GDM1 (cell line): Measurements from ENCODE around the gene CD24.
"Not testable (repeated sequence)": the region's sequence is repeated elsewhere in the genome, so short reads cannot be mapped to it uniquely, and the experiment has no call there.

ENCODE experiments used
- DNase-seq: peaks from one replicate; lab custom pipeline; 2025; lab: John Stamatoyannopoulos, UW

The CD24 gene, protein sequence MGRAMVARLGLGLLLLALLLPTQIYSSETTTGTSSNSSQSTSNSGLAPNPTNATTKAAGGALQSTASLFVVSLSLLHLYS

DNA sequence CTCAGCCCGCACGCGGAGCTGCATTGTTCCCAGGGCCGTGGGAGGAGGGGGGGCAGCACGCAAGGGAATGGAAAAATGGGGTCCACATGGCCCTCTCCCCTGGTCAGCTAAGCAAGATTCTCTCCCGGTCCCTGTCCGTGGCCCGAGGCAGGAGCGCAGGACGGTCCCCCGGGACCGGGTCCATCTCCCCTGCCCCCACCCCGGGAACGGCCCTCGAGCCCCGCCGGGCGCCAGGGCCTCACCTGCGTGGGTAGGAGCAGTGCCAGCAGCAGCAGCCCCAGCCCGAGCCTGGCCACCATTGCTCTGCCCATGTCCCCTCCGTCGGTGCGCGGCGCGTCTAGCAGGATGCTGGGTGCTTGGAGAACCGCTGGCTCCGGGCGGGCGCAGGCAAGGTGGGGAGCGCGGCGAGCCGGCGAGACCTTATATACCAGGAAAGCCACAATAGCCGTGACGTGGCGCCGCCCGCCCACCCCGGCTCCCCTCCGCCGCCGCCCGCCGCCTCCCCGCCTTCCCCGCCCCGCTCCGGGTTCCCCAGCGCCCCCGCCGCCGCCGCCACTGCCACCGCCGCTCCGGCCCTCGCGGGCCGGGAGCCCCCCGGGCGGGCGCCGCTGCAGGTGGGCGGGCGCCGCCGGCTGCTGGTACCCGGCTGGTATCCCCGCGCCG, at the start of gene CD24:
Gene CD24 (minus strand): TSS at position 394 of the 663 bp plus-strand sequence. CDS start 83 bp downstream, at position 311.
- DNase-seq, result no peak

DNA sequence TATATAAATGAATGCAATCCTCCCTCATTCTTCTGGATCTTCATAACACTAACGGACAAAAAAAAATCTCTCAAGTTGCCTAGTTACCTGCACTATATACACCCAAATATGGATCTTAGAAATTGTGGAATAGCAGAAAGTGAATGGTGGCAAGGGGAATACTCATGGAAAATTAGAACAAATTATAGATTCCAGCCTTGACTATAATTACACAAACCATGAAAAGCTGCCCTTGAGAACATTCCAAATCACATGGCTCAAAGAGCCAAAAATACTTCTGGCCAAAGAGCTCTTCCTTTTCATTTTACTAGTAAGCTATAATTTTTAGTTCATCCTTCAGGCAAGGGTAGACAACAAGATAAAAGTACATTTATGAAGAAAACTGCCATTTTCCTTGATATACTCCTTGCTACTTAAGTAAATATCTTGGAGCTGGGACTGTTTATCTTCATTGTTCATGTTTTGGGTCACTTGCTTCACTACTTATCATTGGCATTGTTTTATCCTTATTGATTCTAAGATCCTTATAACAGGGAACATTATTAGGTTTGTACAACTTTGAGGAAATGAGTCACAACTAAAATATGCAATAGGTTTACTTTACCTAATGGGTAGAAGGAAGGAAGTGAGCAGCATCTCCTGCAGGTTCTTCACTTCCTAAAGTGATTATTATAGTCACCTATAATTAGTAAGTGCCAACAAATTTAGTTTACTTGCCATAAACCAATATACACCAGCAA, 47.1 kb upstream of the CD24 start:
- DNase-seq, result no peak

DNA sequence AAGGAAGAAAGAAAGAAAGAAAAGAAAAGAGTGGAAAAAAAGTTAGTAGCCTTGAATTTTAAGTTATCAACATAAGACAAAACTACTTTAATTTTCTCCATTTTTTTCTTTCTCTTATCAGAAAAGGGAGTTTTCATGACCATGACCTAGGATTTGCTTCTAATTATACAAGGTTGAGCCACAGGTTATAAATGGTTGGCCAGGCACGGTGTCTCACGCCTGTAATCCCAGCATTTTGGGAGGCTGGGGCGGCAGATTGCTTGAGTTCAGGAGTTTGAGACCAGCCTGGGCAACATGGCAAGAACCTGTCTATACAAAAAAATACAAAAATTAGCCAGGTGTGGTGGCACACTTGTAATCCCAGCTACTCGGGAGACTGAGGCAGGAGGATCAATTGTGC, 45.7 kb upstream of the CD24 start:
- no peak for DNase-seq

DNA sequence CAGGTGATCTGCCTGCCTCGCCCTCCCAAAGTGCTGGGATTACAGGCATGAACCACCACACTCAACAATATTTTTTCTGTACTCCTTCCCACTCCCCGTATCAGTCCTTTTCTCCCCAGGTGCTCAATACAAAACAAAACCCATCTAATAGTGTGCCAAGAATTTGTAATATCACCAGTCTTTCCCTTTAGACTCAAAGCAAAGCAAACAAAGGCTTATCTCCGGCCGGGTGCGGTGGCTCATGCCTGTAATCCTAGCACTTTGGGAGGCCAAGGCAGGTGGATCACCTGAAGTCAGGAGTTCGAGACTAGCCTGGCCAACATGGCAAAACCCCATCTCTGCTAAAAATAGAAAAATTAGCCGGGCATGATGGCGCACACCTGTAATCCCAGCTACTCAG, 45.1 kb upstream of the CD24 start:
- DNase-seq, result not testable (repeated sequence)

DNA sequence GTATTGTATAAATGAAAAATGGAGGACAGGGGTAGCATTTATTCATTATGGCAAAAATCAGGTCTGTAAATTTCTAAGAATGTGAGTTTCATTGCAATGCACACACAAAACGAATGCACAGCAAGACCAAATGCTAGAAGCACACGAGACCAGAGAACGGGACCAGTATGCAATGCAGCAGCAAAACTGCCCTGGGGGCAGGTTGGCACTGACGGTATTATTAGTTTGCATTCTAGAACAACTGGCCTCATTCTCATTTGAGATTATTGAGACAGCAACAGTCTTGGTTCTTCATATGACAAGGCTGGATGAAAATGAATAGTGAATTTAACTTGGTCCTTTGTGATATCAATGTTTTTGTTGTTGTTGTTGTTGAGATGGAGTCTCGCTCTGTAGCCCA, 44.5 kb upstream of the CD24 start:
- no peak for DNase-seq

- no peak for DNase-seq
These were observed 35.0 kb upstream of the CD24 start for GRCh38 chr6:107009499-107009898.

- DNase-seq, result no peak
These were observed 23.0 kb upstream of the CD24 start for GRCh38 chr6:106997392-106998158.

GRCh38 chr6:106995640-106996039, 21.1 kb upstream of the CD24 start:
- no peak for DNase-seq

GRCh38 chr6:106989737-106990136, 15.2 kb upstream of the CD24 start:
- DNase-seq, result not testable (repeated sequence)

DNA sequence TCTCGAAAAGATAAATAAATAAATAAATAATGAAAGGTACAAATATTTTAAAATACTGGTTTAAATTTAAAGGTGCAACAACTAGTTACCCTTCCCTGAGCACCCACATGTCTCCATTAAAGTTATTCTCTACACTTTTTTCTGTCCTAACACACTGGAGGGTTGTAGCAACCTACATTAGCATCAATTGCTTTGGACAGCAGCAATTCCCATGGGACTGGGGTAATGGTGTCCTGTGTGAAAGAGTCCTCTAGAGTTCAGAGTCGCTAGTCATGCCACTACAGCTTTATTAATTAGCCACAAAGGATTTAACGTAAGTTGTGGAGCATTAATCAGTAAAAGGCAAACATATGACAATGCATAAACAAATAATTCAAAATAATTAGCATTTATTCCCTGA, 14.1 kb upstream of the CD24 start:
- no peak for DNase-seq

DNA sequence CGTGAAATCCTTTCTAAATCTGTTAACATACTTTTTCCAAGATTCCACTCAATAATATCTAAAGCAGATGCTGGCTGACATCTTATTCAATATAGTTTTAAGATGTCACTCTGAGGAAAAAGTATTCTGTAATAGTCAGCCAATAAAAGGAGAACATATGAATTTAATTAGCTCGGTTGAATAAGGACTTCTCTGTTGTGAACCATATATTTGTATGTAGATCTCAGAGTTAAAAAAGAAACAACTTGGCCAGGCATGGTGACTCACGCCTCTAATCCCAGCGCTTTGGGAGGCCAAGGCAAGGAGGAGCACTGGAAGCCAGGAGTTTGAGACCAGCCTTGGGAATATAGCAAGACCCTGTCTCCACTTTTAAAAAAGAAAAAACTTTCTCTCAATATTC, 7.4 kb upstream of the CD24 start:
- DNase-seq, result no peak

GRCh38 chr6:106980926-106981325, 6.4 kb upstream of the CD24 start:
- no peak for DNase-seq

DNA sequence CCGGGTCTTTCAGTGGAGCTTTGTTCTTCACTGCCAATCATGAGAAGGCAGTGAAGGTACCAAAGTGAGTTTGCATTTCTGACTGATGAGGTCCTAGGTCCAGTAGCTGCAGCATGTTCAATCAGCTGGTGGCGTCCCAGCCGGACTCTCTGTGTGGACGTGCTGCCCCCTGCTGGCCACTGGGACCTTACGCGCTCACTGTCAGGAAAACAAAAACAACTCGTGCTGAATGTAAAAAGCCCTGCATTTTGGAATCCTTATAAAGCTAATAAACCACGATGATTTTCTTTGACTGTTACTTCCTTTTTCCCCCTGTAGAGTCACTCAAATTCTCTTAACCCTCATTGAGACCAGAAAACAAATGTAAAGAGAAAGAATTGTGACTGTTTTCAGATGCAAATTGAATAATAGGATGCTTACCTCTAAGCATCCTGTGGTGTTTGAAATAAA, 4.9 kb upstream of the CD24 start:
- DNase-seq, result peak; percentile 36

DNA sequence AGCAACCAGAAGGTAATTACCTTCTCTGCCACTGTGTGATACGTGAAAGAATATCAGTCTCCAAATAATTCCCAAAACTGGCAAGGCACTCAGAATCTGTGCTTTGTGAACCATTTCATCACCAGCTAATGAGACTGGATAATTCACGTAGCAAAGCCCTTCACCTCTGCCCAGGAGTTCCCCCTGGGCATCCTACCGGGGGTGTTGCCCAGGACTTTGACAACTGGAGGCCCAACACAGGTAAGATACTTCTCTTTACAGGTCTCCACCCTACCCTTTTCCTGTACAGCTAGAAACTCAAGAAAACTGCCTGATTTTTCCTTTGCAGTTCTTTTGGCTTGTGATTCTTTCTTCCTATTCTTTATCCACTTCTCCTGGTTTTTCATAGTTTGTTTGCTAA, 2.7 kb upstream of the CD24 start:
- DNase-seq, result no peak

GRCh38 chr6:106976270-106976669, 1.7 kb upstream of the CD24 start:
- no peak for DNase-seq

GRCh38 chr6:106975738-106976064, 1.2 kb upstream of the CD24 start:
- DNase-seq, result no peak

GRCh38 chr6:106974999-106975737, 639 bp upstream of the CD24 start:
- no peak for DNase-seq

GRCh38 chr6:106973836-106974335, 643 bp downstream of the CD24 start:
- no peak for DNase-seq

DNA sequence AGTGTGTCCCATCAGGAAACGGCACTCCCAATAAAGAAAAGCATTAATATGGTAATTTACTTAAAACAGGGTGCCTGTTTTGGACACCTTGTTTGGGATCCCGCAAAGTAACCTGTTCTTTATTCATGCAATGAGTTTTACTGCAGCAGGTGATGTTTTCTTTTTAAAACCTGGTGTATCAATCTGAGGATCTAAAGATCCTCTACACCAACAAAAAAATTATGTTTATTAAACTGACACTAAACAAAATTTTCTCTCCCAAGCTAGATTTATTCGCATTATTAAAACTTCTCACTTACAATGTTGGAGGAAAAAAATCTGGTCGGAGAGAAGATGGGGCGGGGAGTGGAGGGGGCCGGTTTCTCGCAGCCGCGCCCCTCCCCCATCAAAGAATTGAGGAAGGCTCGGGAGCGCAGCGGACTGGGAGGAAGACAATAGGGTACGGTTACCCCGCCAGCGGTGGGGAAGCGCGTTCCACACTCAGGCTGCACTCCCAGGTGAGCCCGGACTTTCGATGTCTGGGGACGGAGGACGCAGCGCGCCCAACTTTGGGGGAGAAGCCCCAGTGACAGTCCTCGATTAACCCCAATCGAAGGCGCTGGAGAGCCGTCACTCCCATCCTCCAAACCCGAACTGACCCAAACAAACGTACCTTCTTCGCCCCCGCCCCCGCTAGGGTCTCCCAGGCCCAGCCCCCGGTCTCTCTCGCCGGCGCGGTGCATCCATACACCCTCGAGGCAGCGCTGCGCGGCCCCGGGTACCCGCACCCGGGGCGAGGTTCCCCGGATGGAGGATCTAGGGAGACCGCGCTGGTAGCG, 1.3 kb downstream of the CD24 start:
- no peak for DNase-seq

DNA sequence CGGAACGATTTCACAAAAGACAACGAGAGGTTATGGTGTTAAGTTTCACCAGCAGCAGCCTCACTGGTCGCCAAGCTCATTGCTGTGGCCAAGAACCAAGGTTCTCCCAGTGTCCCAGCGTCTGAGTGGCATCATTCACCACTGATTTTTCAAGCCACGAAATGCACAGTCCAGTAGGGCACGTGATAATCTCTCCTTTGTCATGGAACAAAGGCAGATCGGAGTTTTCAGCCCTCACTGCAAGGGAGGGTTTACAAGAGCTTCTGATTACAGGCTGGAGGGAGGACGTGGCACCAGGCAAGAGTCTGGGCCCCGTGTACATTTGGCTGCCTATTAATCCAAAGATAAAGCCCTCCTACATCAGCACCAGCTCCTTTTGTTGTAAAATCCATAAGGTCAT, 2.0 kb downstream of the CD24 start:
- no peak for DNase-seq

DNA sequence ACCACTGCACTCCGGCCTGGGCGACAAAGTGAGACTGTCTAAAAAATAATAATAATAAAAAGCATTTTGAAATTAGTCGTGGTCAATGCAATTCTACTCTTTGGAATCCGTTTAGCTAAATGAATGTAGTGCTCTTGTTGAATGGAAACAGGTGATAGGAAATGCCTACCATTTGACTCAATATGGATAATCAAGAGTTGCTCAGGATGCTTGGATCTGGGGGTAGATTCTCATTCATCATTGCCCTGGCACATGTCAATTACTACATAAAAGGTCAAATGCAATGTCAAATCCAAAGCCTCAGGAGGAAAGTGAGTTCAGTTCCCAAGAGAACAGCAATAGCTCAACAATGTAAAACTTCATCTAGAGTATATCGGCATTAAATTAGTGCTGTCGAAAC, 3.8 kb downstream of the CD24 start:
- DNase-seq, result not testable (repeated sequence)
